Breast epithelium (tissue), 4 donors: ENCODE results near the gene FBLN1. TPM values are rescaled to one million over a fixed set of nuclear protein-coding genes. Genes with fewer than 3 reads are reported as not detected.
"Not testable (repeated sequence)": the region's sequence is repeated elsewhere in the genome, so short reads cannot be mapped to it uniquely, and the experiment has no call there.

Experiments used
- DNase-seq, 2 donors: peaks; one replicate each; pipeline ENCODE4 v3.0.0-alpha.2; 2019; ENCODE audit warnings: low spot score in 2 of 2
- H3K27ac ChIP-seq, 2 donors: fragments of 200-600 bp; sonication (generic) in 1 of 2; one replicate each; pipeline ENCODE4 v1.5.1; 2016 to 2019; ENCODE audit warnings: mild to moderate bottlenecking in 1 of 2
- H3K27me3 ChIP-seq, 2 donors: fragments of 200-600 bp; sonication (generic) in 1 of 2; one replicate each; pipeline versions ENCODE4 v1.5.1 to v1.6.0; 2017 to 2019; ENCODE audit warnings: control low read depth in 1 of 2, mild to moderate bottlenecking in 1 of 2
- H3K36me3 ChIP-seq: fragments of 200-600 bp; one replicate; pipeline ENCODE4 v1.5.1; 2019
- H3K4me1 ChIP-seq, 2 donors: fragments of 200-600 bp; sonication (generic); one replicate each; pipeline ENCODE4 v1.5.1; 2016 to 2019; ENCODE audit warnings: control low read depth in 1 of 2
- H3K4me3 ChIP-seq, 3 donors: fragments of 200-600 bp; sonication (generic); 1 replicate in 2 of 3; 2 replicates in 1 of 3; pipeline ENCODE4 v1.5.1; 2016 to 2019; ENCODE audit warnings: mild to moderate bottlenecking in 3 of 3, moderate library complexity in 2 of 3
- H3K9me3 ChIP-seq, 2 donors: fragments of 200-600 bp; sonication (generic) in 1 of 2; one replicate each; pipeline ENCODE4 v1.5.1; 2016 to 2019; ENCODE audit warnings: control low read depth in 1 of 2
- CTCF ChIP-seq, 3 donors: fragments of 450-650 bp; IDR thresholded peaks; one replicate each; pipeline ENCODE4 v1.5.1; 2016 to 2017; ENCODE audit warnings: antibody characterized with exemption in 3 of 3, mild to moderate bottlenecking in 3 of 3, moderate library complexity in 3 of 3
- POLR2A ChIP-seq: fragments of 450-650 bp; IDR thresholded peaks from one replicate; pipeline ENCODE4 v1.6.1; 2016; ENCODE audit warnings: antibody characterized with exemption, mild to moderate bottlenecking, moderate library complexity
- POLR2AphosphoS5 ChIP-seq, 3 donors: sonication (generic); formaldehyde crosslinking; IDR thresholded peaks; one replicate each; pipeline ENCODE4 v1.6.1; 2017; ENCODE audit warnings: antibody characterized with exemption in 3 of 3
- intact Hi-C: fragments of 100-400 bp; cut with DNase I; formaldehyde crosslinking; loops from one replicate; pipeline ENCODE4 v1.15.1; 2023; ENCODE audit warnings: low total_unique reads
- total RNA-seq, 3 donors: library from RNA; depleted of rRNA; stranded (reverse); fragments of >200 nt; gene quantifications; one replicate each; pipeline ENCODE4 v1.1.0, GENCODE V29; 2016

The FBLN1 gene
- total RNA-seq, 3 donors from 2014 or later: 115 to 293 (median 267) TPM

GRCh38 chr22:45456811-45457210 is 45.9 kb upstream of the FBLN1 start:
- intact Hi-C loops: no loop called here
- H3K4me3 ChIP-seq: no peak overlapping the region
- H3K36me3 ChIP-seq: no peaks in the 10 kb centered on the region
- H3K27me3 ChIP-seq: no peaks in the 10 kb centered on the region
- H3K4me1 ChIP-seq: no peaks in the 10 kb centered on the region
- H3K9me3 ChIP-seq: no peaks in the 10 kb centered on the region
- no peak for TF ChIP-seq POLR2AphosphoS5 (IDR thresholded peaks at IDR 0.05)
- TF ChIP-seq POLR2A: no peak
- TF ChIP-seq CTCF (IDR thresholded peaks at IDR 0.05): no peak
- DNase-seq: no peak
- peak overlapping the region in 1 of 2 donors; percentile 25 for H3K27ac ChIP-seq

GRCh38 chr22:45458532-45458931 is 44.2 kb upstream of the FBLN1 start:
- H3K4me1 ChIP-seq: no peaks in the 10 kb centered on the region
- no peak overlapping the region for H3K4me3 ChIP-seq
- TF ChIP-seq CTCF (IDR thresholded peaks at IDR 0.05): no peak
- no peak for TF ChIP-seq POLR2A
- no peak for TF ChIP-seq POLR2AphosphoS5 (IDR thresholded peaks at IDR 0.05)
- H3K27ac ChIP-seq: peak overlapping the region in 1 of 2 donors; percentile 79
- H3K9me3 ChIP-seq: no peaks in the 10 kb centered on the region
- no peaks in the 10 kb centered on the region for H3K36me3 ChIP-seq
- DNase-seq: no peak
- intact Hi-C loops: no loop called here
- H3K27me3 ChIP-seq: no peaks in the 10 kb centered on the region

- TF ChIP-seq POLR2AphosphoS5 (IDR thresholded peaks at IDR 0.05) (no peak), POLR2A (no peak), CTCF (IDR thresholded peaks at IDR 0.05) (no peak)
- H3K4me1 ChIP-seq: no peaks in the 10 kb centered on the region
- H3K4me3 ChIP-seq: no peak overlapping the region
- no peaks in the 10 kb centered on the region for H3K9me3 ChIP-seq
- no peaks in the 10 kb centered on the region for H3K27me3 ChIP-seq
- no peak for DNase-seq
- intact Hi-C loops: no loop called here
- no peaks in the 10 kb centered on the region for H3K36me3 ChIP-seq
- peak overlapping the region in 1 of 2 donors; percentile 79 for H3K27ac ChIP-seq
Measured at GRCh38 chr22:45459235-45459634, 43.4 kb upstream of the FBLN1 start.

- H3K9me3 ChIP-seq: no peaks in the 10 kb centered on the region
- intact Hi-C loops: no loop called here
- peak overlapping the region; percentile 29 to 90 for H3K27ac ChIP-seq
- TF ChIP-seq POLR2AphosphoS5 (IDR thresholded peaks at IDR 0.05) (peak; percentile 39 to 83 (median 44)), CTCF (IDR thresholded peaks at IDR 0.05) (no peak)
- no peak for DNase-seq
- H3K36me3 ChIP-seq: no peaks in the 10 kb centered on the region
- H3K4me3 ChIP-seq: no peak overlapping the region
- no peaks in the 10 kb centered on the region for H3K4me1 ChIP-seq
- no peaks in the 10 kb centered on the region for H3K27me3 ChIP-seq
Measured at GRCh38 chr22:45460288-45461109, 42.2 kb upstream of the FBLN1 start.

- H3K4me3 ChIP-seq: no peak overlapping the region
- no peak for DNase-seq
- TF ChIP-seq POLR2A (no peak), POLR2AphosphoS5 (IDR thresholded peaks at IDR 0.05) (no peak), CTCF (IDR thresholded peaks at IDR 0.05) (no peak)
Measured at GRCh38 chr22:45462034-45462655, 40.5 kb upstream of the FBLN1 start.

GRCh38 chr22:45463691-45464090 is 39.0 kb upstream of the FBLN1 start:
- H3K4me1 ChIP-seq, DNase-seq, H3K27ac ChIP-seq, intact Hi-C loops, H3K4me3 ChIP-seq, H3K36me3 ChIP-seq, H3K27me3 ChIP-seq, H3K9me3 ChIP-seq: not testable (repeated sequence)

More at GRCh38 chr22:45462034-45462655, 40.5 kb upstream of the FBLN1 start:
- H3K9me3 ChIP-seq: no peaks in the 10 kb centered on the region
- H3K36me3 ChIP-seq: no peaks in the 10 kb centered on the region
- no peaks in the 10 kb centered on the region for H3K27me3 ChIP-seq
- intact Hi-C loops: no loop called here
- no peak overlapping the region for H3K27ac ChIP-seq
- H3K4me1 ChIP-seq: no peaks in the 10 kb centered on the region
